Esophagus squamous epithelium (tissue), 5 donors: ENCODE results near the gene CALU. TPM values are rescaled to one million over a fixed set of nuclear protein-coding genes. Genes with fewer than 3 reads are reported as not detected.
A peak's percentile ranks its signal among the peaks of the same experiment; 100 is the strongest.

ENCODE experiments used
- DNase-seq: peaks from one replicate; lab custom pipeline; 2025; lab: John Stamatoyannopoulos, UW
- H3K27ac ChIP-seq, 4 donors: fragments of 200-600 bp; sonication (generic); one replicate each; pipeline ENCODE4 v1.5.1; 2016 to 2019; ENCODE audit warnings: mild to moderate bottlenecking in 1 of 4
- H3K27me3 ChIP-seq, 4 donors: fragments of 200-600 bp; sonication (generic); 1 replicate in 3 of 4; 2 replicates in 1 of 4; pipeline versions ENCODE4 v1.5.1 to v1.6.0; 2017 to 2021; ENCODE audit warnings: antibody characterized with exemption in 1 of 4
- H3K36me3 ChIP-seq, 3 donors: fragments of 200-600 bp; sonication (generic); one replicate each; pipeline ENCODE4 v1.5.1; 2016 to 2019
- H3K4me1 ChIP-seq, 3 donors: fragments of 200-600 bp; sonication (generic); one replicate each; pipeline ENCODE4 v1.5.1; 2017 to 2019
- H3K4me3 ChIP-seq, 4 donors: fragments of 200-600 bp; sonication (generic); 1 replicate in 3 of 4; 2 replicates in 1 of 4; pipeline ENCODE4 v1.5.1; 2016 to 2019; ENCODE audit warnings: mild to moderate bottlenecking in 2 of 4, moderate library complexity in 1 of 4
- H3K9me3 ChIP-seq, 3 donors: fragments of 200-600 bp; sonication (generic); one replicate each; pipeline ENCODE4 v1.5.1; 2016 to 2019
- POLR2A ChIP-seq, 4 donors: fragments of 450-650 bp; IDR thresholded peaks; one replicate each; pipeline ENCODE4 v1.6.1; 2017; ENCODE audit warnings: antibody characterized with exemption in 4 of 4, mild to moderate bottlenecking in 4 of 4, moderate library complexity in 3 of 4
- WGBS, 2 donors: methylation state at CpG; one replicate each; pipeline ENCODE4 v1.1.5; 2018; 5-methylcytosine and 5-hydroxymethylcytosine counted together
- intact Hi-C: fragments of 100-400 bp; cut with DNase I; formaldehyde crosslinking; loops from one replicate; pipeline ENCODE4 v1.15.0; 2022
- total RNA-seq, 4 donors: library from RNA; depleted of rRNA; stranded (reverse); fragments of >200 nt; gene quantifications; one replicate each; pipeline ENCODE4 v1.1.0, GENCODE V29; 2016
- TF ChIP-seq, protein P1 (sequence below), 6 experiments: fragments of 450-650 bp in 4 of 6; fragments of 200-600 bp in 2 of 6; sonication (generic) in 2 of 6; IDR thresholded peaks; one replicate each; pipeline ENCODE4 v1.5.1; 2016 to 2019; ENCODE audit warnings: antibody characterized with exemption in 6 of 6, mild to moderate bottlenecking in 4 of 6, moderate library complexity in 4 of 6
- donor health status: DM: yes; HTN: yes; CAD: no.

CALU gene
- total RNA-seq, 4 donors from 2014 or later: 23.5 to 66.6 (median 50.8) TPM

DNA sequence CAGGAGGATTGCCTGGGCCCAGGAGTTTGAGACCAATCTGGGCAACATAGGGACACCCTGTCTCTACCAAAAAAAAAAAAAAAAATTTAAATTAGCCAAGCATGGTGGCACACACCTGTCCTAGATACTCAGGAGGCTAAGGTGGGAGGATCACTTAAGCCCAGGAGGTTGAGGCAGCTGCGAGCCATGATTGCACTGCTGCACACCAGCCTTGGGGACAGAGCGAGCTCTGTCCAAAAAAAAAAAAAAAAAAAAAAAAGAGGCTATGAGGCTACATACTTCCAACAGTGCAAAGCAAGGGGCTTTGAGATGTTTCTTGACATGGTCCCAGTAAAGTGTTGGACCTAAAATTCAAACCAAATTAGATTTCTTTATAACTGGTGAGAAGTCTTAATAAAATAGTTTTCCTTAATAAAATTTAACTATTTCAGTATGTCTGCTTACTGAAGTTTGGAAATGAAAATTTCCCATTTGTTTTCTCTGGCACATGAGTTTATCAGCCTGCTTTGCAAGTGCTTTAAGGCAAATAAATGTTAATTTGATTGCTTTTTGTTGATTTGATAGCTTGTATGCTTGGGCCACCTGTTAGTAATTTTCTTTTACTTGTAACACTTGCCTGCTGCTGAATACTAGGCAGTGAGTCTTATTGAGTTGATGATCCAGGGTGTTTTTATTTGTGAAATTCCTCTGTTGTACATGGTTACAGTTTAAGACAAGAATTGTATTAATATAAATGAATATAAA, 16.1 kb downstream of the CALU start:
- intact Hi-C loops: no loop called here
- no peaks in the 10 kb centered on the region for H3K27me3 ChIP-seq
- no peak overlapping the region for H3K4me3 ChIP-seq
- WGBS, 2 donors: 70 to 78% methylated on average over 2 of the region's 2 CpGs
- TF ChIP-seq, protein P1, sequence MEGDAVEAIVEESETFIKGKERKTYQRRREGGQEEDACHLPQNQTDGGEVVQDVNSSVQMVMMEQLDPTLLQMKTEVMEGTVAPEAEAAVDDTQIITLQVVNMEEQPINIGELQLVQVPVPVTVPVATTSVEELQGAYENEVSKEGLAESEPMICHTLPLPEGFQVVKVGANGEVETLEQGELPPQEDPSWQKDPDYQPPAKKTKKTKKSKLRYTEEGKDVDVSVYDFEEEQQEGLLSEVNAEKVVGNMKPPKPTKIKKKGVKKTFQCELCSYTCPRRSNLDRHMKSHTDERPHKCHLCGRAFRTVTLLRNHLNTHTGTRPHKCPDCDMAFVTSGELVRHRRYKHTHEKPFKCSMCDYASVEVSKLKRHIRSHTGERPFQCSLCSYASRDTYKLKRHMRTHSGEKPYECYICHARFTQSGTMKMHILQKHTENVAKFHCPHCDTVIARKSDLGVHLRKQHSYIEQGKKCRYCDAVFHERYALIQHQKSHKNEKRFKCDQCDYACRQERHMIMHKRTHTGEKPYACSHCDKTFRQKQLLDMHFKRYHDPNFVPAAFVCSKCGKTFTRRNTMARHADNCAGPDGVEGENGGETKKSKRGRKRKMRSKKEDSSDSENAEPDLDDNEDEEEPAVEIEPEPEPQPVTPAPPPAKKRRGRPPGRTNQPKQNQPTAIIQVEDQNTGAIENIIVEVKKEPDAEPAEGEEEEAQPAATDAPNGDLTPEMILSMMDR (IDR thresholded peaks at IDR 0.05): no peak
- TF ChIP-seq POLR2A (IDR thresholded peaks at IDR 0.05): no peak
- no peaks in the 10 kb centered on the region for H3K9me3 ChIP-seq
- H3K4me1 ChIP-seq: peaks cover 0 to 21% (median 9%) of the 10 kb centered on the region in 3 donors
- peaks cover 0 to 94% (median 23%) of the 10 kb centered on the region in 3 donors for H3K36me3 ChIP-seq
- DNase-seq: no peak
- H3K27ac ChIP-seq: peak overlapping the region in 3 of 4 donors; percentile 73 to 76 (median 75)

DNA sequence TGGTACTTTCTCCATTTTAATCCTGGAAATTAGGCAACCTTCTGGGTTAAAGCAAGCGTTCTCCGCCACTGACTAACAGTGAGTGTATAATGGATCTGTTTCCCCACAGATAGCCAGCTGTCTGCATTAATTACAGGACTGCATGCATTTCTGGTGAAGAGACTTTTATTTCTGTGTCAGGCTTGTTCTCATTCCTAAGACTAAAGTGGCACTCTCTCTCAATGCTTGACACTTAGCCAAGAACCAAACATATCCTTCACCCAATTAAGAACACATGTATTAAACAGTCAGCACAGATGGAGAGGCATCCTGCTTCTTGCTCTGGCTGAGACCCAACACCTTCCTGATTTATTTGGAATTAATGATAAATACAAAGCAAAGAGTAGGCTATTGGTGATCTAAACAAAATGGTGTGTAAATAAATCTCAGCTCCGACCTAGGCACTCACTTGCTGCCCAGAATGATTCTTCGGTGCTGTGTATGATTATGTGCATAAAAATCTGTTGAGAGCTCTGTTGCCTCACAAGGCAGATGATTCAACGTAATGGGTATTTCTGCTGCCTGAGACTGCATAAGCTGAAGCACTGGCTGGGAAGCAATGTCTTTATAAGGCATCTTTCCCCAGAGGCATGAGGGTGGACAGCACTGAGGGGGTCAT, 16.8 kb downstream of the CALU start:
- Histone ChIP-seq H3K27me3 (no peaks in the 10 kb centered on the region), H3K27ac (peak overlapping the region in 3 of 4 donors; percentile 73 to 76 (median 75)), H3K36me3 (peaks cover 0 to 94% (median 19%) of the 10 kb centered on the region in 3 donors), H3K4me1 (peaks cover 0 to 21% (median 9%) of the 10 kb centered on the region in 3 donors), H3K4me3 (no peak overlapping the region), H3K9me3 (no peaks in the 10 kb centered on the region)
- intact Hi-C loops: no loop called here
- no peak for TF ChIP-seq POLR2A (IDR thresholded peaks at IDR 0.05)
- TF ChIP-seq, protein P1 (IDR thresholded peaks at IDR 0.05): no peak
- 54 to 89% methylated on average over 5 of the region's 5 CpGs for WGBS, 2 donors
- no peak for DNase-seq

DNA sequence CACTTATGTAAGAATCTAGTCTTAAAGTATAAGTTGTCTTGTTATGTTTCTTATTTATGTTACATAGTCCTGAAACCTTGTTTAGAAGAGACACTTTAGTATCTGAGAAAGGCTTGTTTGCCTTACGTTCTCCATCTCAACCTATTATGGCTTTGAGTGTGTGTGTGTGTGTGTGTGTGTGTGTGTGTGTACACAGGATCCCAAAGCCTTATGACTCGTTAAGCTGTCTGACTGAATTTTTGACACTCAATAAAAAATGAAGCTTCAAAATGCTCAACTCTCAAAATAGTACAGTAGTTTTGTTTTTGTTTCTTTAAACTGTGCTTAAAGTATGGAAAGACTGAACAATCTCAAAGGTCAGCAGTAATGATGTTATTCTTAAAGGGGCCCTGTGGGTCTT, 18.0 kb downstream of the CALU start:
- Histone ChIP-seq H3K4me3 (no peak overlapping the region), H3K9me3 (no peaks in the 10 kb centered on the region), H3K4me1 (peaks cover 0 to 21% (median 9%) of the 10 kb centered on the region in 3 donors), H3K27me3 (no peaks in the 10 kb centered on the region), H3K27ac (peak overlapping the region in 2 of 4 donors; percentile 75 to 76), H3K36me3 (peaks cover 0 to 94% (median 19%) of the 10 kb centered on the region in 3 donors)
- WGBS, 2 donors: 57 to 75% methylated on average over 2 of the region's 2 CpGs
- no peak for DNase-seq
- intact Hi-C loops: no loop called here
- TF ChIP-seq, protein P1 (IDR thresholded peaks at IDR 0.05): no peak
- TF ChIP-seq POLR2A (IDR thresholded peaks at IDR 0.05): no peak

DNA sequence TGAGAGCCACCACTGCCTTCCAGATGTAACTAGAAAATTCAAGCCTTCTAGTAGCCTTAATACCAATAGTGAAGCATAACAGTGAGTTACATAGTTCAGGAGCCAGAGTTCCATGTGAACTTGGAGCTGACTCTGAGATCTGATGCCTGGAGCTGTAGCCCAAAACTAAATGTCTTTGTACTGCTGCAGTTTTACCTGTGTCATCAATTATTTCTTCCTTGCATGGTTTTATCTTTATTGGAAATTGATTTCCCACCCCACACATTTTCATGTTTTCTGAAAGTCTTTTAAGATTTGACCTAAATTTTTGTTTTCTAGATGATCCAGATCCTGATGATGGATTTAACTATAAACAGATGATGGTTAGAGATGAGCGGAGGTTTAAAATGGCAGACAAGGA, 19.4 kb downstream of the CALU start:
- DNase-seq: no peak
- intact Hi-C loops: no loop called here
- Histone ChIP-seq H3K36me3 (peaks cover 0 to 94% (median 19%) of the 10 kb centered on the region in 3 donors), H3K9me3 (no peaks in the 10 kb centered on the region), H3K27me3 (no peaks in the 10 kb centered on the region), H3K27ac (peak overlapping the region in 1 of 4 donors; percentile 31), H3K4me1 (peaks cover 0 to 21% (median 9%) of the 10 kb centered on the region in 3 donors), H3K4me3 (no peak overlapping the region)
- TF ChIP-seq POLR2A (IDR thresholded peaks at IDR 0.05): no peak
- TF ChIP-seq, protein P1 (IDR thresholded peaks at IDR 0.05): no peak
- WGBS, 2 donors: 91 to 100% methylated on average over 1 of the region's 1 CpG

DNA sequence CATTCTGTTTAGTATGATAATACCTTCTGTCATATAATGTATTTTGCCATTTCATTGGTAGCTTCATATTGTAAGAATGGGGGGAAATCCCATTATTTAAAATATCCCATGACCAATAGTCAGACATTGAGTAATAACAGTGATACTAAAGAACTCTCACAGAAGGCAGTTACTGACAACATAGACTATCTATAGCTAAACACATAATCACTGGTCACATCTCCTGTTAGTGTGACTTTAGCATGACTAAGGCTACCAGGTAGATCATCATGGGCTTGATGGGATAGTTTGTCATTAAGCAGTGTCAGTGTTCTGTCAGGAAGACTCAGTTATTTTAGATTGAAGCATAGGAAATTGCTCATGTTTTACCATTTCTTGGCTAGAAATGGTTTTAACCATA, 20.1 kb downstream of the CALU start:
- no peak for DNase-seq
- Histone ChIP-seq H3K4me3 (no peak overlapping the region), H3K36me3 (peaks cover 0 to 94% (median 15%) of the 10 kb centered on the region in 3 donors), H3K9me3 (no peaks in the 10 kb centered on the region), H3K27ac (no peak overlapping the region), H3K27me3 (no peaks in the 10 kb centered on the region), H3K4me1 (peaks cover 0 to 21% (median 9%) of the 10 kb centered on the region in 3 donors)
- intact Hi-C loops: no loop called here
- TF ChIP-seq, protein P1 (IDR thresholded peaks at IDR 0.05): no peak
- TF ChIP-seq POLR2A (IDR thresholded peaks at IDR 0.05): no peak
